GM21825 (cell line): ENCODE measurements around the gene CBFA2T3.
"Not testable (repeated sequence)": the region's sequence is repeated elsewhere in the genome, so short reads cannot be mapped to it uniquely, and the experiment has no call there.

Source experiments
- ATAC-seq: cut with Tn5 transposase; IDR thresholded peaks from one replicate; pipeline ENCODE4 v1.9.1; 2021; ENCODE audit warnings: mild to moderate bottlenecking, moderate library complexity; ENCODE audit not compliant: unreplicated experiment

Gene CBFA2T3

GRCh38 chr16:89013111-89013510 lies 36.1 kb upstream of the CBFA2T3 start:
- no peak for ATAC-seq

GRCh38 chr16:89012622-89012995 lies 35.6 kb upstream of the CBFA2T3 start:
- no peak for ATAC-seq

- ATAC-seq = no peak
Measured at GRCh38 chr16:89011909-89012621, 35.1 kb upstream of the CBFA2T3 start.

GRCh38 chr16:89010210-89010925 lies 33.4 kb upstream of the CBFA2T3 start:
- no peak for ATAC-seq

- no peak for ATAC-seq
Measured at GRCh38 chr16:89009343-89010209, 32.6 kb upstream of the CBFA2T3 start.

- ATAC-seq = not testable (repeated sequence)
Measured at GRCh38 chr16:89008796-89009195, 31.8 kb upstream of the CBFA2T3 start.

GRCh38 chr16:89007371-89008249 lies 30.6 kb upstream of the CBFA2T3 start:
- ATAC-seq = no peak

GRCh38 chr16:89006036-89006752 lies 29.2 kb upstream of the CBFA2T3 start:
- no peak for ATAC-seq

GRCh38 chr16:89005201-89006035 lies 28.4 kb upstream of the CBFA2T3 start:
- no peak for ATAC-seq

- ATAC-seq = no peak
Measured at GRCh38 chr16:89004209-89004831, 27.3 kb upstream of the CBFA2T3 start.

- ATAC-seq = no peak
Measured at GRCh38 chr16:89003831-89004208, 26.8 kb upstream of the CBFA2T3 start.

GRCh38 chr16:89002851-89003830 lies 26.1 kb upstream of the CBFA2T3 start:
- ATAC-seq = no peak

- ATAC-seq = not testable (repeated sequence)
Measured at GRCh38 chr16:89002081-89002480, 25.1 kb upstream of the CBFA2T3 start.

- no peak for ATAC-seq
Measured at GRCh38 chr16:89001117-89002027, 24.4 kb upstream of the CBFA2T3 start.

- no peak for ATAC-seq
Measured at GRCh38 chr16:89000207-89000959, 23.4 kb upstream of the CBFA2T3 start.
